T-cell (primary cell): Measurements from ENCODE around the gene FTMT. TPM values are rescaled to one million over a fixed set of nuclear protein-coding genes. Genes with fewer than 3 reads are reported as not detected.

Source experiments
- ATAC-seq, 4 experiments: fragments of 200-7000 bp in 3 of 4; fragments of 150-1000 bp in 1 of 4; cut with Tn5 transposase; replicated peaks in 1 of 4; 1 replicate in 3 of 4; 2 replicates in 1 of 4; pipeline ENCODE4 v1.10.0; 2021; ENCODE audit warnings: moderate library complexity in 3 of 4, mild to moderate bottlenecking in 2 of 4, moderate number of reproducible peaks in 1 of 4
- CTCF ChIA-PET, 2 donors: fragments of 300-600 bp; sonication (Branson Sonifier 250); formaldehyde crosslinking; loops; one replicate each; lab custom pipeline; 2022; ENCODE audit warnings: antibody characterized with exemption in 2 of 2; lab: Charles Lee
- POLR2A ChIA-PET, 2 donors: fragments of 300-600 bp; sonication (Branson Sonifier 250); formaldehyde crosslinking; loops; one replicate each; lab custom pipeline; 2022; ENCODE audit warnings: antibody characterized with exemption in 2 of 2; lab: Charles Lee
- DNase-seq, 35 experiments: peaks; one replicate each; pipeline versions ENCODE4 v3.0.0 to v3.0.0-alpha.2; 2013 to 2023
- H3K27ac ChIP-seq: one replicate; pipeline ENCODE4 v1.5.1; 2013; ENCODE audit warnings: low read length
- H3K27me3 ChIP-seq, 2 experiments: replicated peaks in 1 of 2; 1 replicate in 1 of 2; 2 replicates in 1 of 2; pipeline versions ENCODE4 v1.6.1 to v1.7.0; 2013; ENCODE audit warnings: low read length in 1 of 2, mixed read lengths in 1 of 2; ENCODE audit not compliant: control insufficient read depth in 2 of 2, insufficient read depth in 2 of 2; ENCODE audit errors: extremely low read depth in 1 of 2
- H3K36me3 ChIP-seq, 2 donors: 1 replicate in 1 of 2; 2 replicates in 1 of 2; pipeline versions ENCODE4 v1.6.1 to v1.7.0; 2013; ENCODE audit warnings: low read length in 1 of 2; ENCODE audit not compliant: control insufficient read depth in 2 of 2, insufficient read depth in 1 of 2; ENCODE audit errors: extremely low read depth in 1 of 2
- H3K4me1 ChIP-seq, 2 experiments: 1 replicate in 1 of 2; 2 replicates in 1 of 2; pipeline versions ENCODE4 v1.6.1 to v1.7.0; 2013; ENCODE audit warnings: low read length in 2 of 2, mixed read lengths in 1 of 2; ENCODE audit not compliant: insufficient read depth in 2 of 2, control insufficient read depth in 1 of 2; ENCODE audit errors: extremely low read depth in 1 of 2
- H3K4me3 ChIP-seq, 2 donors: 1 replicate in 1 of 2; 2 replicates in 1 of 2; pipeline versions ENCODE4 v1.5.1 to v1.7.0; 2013; ENCODE audit warnings: mild to moderate bottlenecking in 2 of 2, low read length in 1 of 2, moderate library complexity in 1 of 2; ENCODE audit not compliant: control insufficient read depth in 1 of 2; ENCODE audit errors: extremely low read depth in 1 of 2
- H3K9me3 ChIP-seq: 2 replicates; pipeline ENCODE4 v1.7.0; 2013
- H3K27ac Mint-ChIP-seq, 2 donors: one replicate each; pipeline ENCODE4 v1.8.0; 2020 to 2021; ENCODE audit warnings: mild to moderate bottlenecking in 2 of 2, mixed read lengths in 2 of 2
- H3K27me3 Mint-ChIP-seq, 2 donors: one replicate each; pipeline ENCODE4 v1.8.0; 2021 to 2022; ENCODE audit warnings: mixed read lengths in 2 of 2
- H3K36me3 Mint-ChIP-seq: one replicate; pipeline ENCODE4 v1.8.0; 2021; ENCODE audit warnings: mixed read lengths
- H3K4me1 Mint-ChIP-seq, 3 donors: one replicate each; pipeline ENCODE4 v1.8.0; 2020 to 2022; ENCODE audit warnings: mixed read lengths in 3 of 3, mild to moderate bottlenecking in 1 of 3
- H3K4me3 Mint-ChIP-seq, 3 donors: one replicate each; pipeline ENCODE4 v1.8.0; 2020 to 2022; ENCODE audit warnings: mild to moderate bottlenecking in 3 of 3, mixed read lengths in 3 of 3, moderate library complexity in 3 of 3
- H3K9me3 Mint-ChIP-seq, 3 donors: one replicate each; pipeline ENCODE4 v1.8.0; 2020 to 2022; ENCODE audit warnings: mixed read lengths in 3 of 3
- total RNA-seq, 35 experiments: library from RNA in 6 of 35; stranded (reverse) in 6 of 35; fragments of 120-200 nt in 1 of 35; gene quantifications; one replicate each; pipeline versions ENCODE4 v1.2.1 to v1.2.4 and lab custom pipeline; 2013 to 2026

Gene FTMT
- total RNA-seq, 5 donors from 2014 or later (not counting 1 experiment from before 2014, with no cell fraction given) = not detected

GRCh38 chr5:121899346-121899745 is 47.7 kb downstream of the FTMT start:
- H3K27me3 ChIP-seq = no peaks in the 10 kb centered on the region
- Mint-ChIP-seq H3K27ac (no peak overlapping the region), H3K36me3 (no peaks in the 10 kb centered on the region), H3K4me3 (no peak overlapping the region), H3K9me3 (no peaks in the 10 kb centered on the region), H3K4me1 (no peaks in the 10 kb centered on the region), H3K27me3 (peaks cover 0 to 4% of the 10 kb centered on the region in 2 donors)
- POLR2A ChIA-PET = no interaction called here
- no peaks in the 10 kb centered on the region for H3K9me3 ChIP-seq
- H3K36me3 ChIP-seq = no peaks in the 10 kb centered on the region
- H3K4me3 ChIP-seq = no peak overlapping the region
- H3K27ac ChIP-seq = no peak overlapping the region
- no peak for ATAC-seq
- no peaks in the 10 kb centered on the region for H3K4me1 ChIP-seq
- no peak for DNase-seq
- CTCF ChIA-PET = no interaction called here

Other genes with a start within 250 kb of the FTMT start
- 10 to 100 TPM in 3 of 5 donors, 1 to 10 TPM in 2; 7.6 to 12.0 (median 11.2) TPM for gene SRFBP1, start 110.1 kb downstream of the FTMT start, total RNA-seq
- gene LOX, start 226.4 kb downstream of the FTMT start, total RNA-seq = under 1 TPM in 3 of 5 donors, not detected in 2; 0.20 to 0.88 (median 0.51) TPM